Inflammatory macrophage treated with lipopolysaccharide for 4 hours (primary cell): ENCODE results near the gene SLC20A1.
"Not testable (repeated sequence)": the region's sequence is repeated elsewhere in the genome, so short reads cannot be mapped to it uniquely, and the experiment has no call there.

ENCODE experiments used
- DNase-seq: peaks from one replicate; pipeline ENCODE4 v3.0.0-alpha.2; 2020

Gene SLC20A1

DNA sequence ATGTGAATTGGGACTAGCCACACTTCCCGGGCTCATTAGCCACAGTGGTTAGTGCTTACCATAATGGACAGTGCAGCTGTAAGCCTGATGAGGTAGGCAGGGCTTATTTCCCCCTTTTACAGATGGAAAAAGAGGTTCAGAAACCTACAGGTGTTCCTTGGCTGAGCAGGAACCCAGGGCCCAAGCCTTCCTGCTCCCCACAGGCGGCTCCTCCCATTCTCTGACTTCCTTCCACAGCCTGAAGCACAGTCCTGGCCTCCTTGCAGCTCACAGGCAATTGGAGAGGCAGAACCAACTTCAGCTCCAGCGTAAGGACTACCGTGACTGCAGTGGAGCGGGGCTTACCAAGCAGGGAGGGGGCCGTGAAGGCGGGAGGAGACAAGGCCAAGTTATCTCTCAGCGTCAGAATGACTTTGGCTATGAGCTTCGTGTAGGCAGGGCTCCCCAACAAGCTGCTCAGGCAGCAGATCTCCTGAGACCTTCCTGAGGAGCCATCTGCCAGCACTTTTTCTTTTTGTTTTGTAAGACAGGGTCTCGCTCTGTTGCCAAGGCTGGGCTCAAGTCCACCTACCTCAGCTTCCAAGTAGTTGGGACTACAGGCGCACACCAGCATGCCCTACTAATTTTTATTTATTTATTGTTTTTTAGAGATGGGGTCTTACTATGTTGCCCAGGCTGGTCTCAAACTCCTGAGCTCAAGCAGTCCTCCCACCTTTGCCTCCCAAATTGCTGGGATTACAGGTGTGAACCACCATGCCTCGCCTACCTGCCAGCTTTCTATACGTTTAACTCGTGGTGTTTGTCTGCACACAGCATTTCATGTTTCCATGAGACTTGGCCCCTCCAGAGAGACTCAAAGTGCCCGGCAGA lies 40.8 kb downstream of the SLC20A1 start:
- no peak for DNase-seq

DNA sequence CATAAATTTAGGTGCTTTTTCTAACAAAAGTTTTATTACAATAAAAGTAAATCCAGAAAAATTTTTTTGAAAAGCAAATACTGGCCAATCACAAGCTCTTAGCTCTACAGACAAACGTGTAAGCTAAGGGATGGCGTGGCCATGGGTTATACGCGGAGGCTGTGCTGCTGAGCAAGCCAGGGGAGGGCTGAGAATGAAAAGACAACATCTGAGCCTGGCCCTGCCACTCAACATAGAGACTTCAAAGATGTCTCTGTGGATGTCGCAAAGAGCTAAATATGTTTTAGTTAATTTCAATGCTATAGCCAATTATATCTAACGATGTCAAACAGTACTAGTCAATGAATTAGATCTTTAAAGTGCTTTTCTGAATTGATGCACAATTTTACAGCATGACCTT lies 41.8 kb downstream of the SLC20A1 start:
- no peak for DNase-seq

- peak; percentile 44 for DNase-seq
Measured at GRCh38 chr2:112688086-112688880, 42.5 kb downstream of the SLC20A1 start.

GRCh38 chr2:112690853-112691401 lies 45.2 kb downstream of the SLC20A1 start:
- peak; percentile 94 for DNase-seq

- DNase-seq = peak; percentile 33
Measured at GRCh38 chr2:112691881-112692281, 46.1 kb downstream of the SLC20A1 start.

DNA sequence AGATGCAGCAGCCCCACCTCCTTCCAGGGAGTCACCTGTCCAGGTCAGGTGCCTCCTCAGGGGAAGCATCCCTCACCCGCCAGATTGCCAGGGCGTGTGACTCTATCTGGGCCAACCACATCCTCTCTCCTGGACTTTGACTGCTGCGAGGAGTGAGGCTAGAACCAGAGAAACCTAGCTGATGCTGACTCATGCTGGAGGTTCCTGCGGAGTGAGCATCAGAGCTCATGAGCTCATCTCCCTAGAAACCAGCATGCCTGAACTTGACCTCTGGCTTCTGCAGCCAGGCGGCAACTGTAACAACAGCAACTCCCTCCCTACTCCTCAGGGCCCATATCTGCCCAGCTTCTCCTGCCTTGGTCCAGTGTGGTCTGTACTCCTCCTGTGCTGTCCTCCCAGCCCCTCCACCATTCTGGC lies 46.8 kb downstream of the SLC20A1 start:
- peak; percentile 95 for DNase-seq

DNA sequence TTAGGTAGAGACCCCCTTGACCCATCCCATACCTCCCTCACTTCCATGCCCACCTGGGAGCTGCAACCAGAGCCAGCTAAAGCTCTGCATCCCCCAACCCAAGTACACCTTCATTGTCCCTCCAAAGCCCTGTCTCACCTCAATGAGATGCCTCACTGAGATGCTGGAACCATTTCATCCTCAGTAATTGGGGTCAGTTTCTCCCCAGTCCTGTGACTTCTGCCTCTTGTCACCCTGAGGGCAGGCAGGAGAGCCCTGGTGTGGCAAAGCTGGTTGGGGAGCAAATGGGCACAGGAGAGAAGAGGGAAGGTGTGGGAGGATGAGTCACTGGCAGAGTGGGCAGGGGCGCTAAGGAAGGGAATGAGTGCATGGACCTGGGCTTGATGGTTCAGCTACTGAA lies 47.2 kb downstream of the SLC20A1 start:
- peak; percentile 69 for DNase-seq

DNA sequence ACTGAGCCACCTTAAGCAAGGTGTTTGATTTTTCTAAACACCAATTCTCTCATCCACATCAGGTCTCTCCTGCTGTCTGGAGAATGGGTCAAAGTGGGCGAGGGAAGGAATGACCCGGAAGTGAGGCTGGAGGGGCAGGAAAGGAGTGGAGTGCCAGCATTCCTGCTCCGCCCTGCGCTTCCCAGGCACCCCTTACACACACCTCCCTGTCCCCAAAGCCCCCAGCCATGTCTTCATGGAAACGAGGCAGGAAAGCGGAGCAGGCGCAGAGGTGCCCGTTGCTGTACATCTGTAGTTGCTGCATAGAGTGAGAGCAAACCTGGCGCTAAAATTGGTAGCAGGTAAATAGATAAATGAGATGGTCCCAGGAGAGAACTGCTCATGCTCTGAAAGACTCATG lies 47.9 kb downstream of the SLC20A1 start:
- no peak for DNase-seq

DNA sequence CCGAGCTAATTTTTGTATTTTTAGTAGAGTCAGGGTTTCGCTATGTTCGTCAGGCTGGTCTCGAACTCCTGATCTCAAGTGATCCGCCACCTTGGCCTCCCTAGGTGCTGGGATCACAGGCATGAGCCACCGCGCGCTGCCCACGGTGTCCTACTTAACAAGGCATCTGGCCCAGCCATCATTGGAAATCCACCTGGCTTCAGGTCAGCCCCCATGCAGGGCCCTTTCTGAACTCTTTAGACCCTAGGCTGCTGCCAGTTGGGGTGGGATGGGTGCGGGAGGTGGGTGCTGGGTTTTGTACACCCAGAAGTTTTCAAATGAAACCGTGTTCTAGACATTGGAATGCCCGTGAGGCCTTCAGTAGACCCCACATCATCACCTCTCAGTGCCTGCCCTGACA lies 48.4 kb downstream of the SLC20A1 start:
- DNase-seq = no peak

DNA sequence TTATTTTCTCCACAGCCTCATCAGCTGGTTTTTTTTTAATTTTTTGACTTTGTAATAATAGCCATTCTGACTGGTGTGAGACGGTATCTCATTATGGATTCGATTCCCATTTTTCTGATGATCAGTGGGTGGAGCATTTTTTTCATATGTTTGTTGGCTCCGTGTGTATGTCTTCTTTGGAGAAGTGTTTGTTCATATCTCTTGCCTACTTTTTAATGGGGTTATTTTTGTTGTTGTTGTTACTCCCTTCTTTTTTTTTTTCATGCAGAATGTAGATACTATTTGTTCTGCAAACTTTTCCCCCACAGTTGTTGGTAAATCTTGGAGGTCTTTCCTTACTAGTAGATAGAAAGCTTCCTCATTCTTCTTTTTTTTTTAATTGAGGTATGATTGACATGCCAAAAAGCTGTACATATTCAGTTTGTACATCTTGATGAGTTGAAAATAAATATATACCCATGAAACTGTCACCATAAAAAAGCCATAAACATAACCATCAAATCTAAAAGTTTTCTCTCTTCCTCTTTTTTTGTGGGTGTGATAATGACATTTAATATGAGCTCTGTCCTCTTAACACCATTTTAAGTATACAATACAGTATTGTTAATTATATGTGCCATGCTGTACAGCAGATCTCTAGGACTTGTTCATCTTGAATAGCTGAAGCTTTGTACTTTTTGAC lies 53.2 kb downstream of the SLC20A1 start:
- DNase-seq = peak; percentile 30

DNA sequence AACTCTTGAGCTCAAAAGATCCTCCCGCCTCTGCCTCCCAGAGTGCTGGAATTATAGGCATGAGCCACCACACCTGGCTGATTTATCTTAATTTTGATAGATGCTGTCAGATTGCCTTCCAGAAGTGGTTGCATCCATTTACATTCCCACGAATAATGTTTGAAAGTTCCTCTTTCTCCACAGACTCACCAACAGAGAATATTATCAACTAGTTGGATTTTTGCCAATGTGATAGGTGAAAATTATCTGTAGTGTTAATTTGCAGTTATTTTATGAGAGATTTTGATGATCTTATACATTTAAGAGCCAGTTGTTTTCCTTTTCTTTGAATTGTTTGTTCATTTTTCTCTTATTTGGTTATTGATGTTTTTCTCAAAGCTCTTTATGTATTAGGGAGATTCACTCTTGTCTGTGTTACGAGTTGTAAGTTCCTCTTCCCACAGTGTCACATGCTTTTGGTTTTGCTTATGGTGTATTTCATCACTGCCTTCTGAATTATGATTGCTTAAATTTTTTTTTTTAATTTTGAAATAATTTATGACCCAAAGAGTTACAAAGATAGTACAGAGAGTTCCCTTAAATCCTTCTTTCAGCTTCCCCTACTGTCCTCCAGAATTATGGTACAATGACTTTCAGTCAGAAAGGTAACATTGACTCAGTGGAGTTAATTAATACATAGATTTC lies 54.4 kb downstream of the SLC20A1 start:
- peak; percentile 94 for DNase-seq

- peak; percentile 74 for DNase-seq
Measured at GRCh38 chr2:112701052-112701451, 55.3 kb downstream of the SLC20A1 start.

DNA sequence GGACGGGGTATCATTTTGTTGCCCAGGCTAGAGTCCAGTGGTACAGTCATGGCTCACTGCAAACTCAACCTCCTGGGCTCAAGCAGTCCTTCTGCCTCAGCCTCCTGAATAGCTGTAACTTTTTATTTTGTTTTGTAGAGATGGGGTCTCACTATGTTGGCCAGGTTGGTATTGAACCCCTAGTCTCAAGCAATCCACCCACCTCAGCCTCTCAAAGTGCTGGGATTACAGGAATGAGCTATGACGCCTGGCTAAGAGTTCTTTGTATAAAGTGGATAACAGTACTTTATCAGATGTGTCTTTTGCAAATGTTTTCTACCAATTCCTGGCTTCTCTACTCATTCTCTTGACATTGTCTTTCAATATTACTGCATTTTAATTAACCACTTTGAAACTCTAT lies 57.9 kb downstream of the SLC20A1 start:
- no peak for DNase-seq

DNA sequence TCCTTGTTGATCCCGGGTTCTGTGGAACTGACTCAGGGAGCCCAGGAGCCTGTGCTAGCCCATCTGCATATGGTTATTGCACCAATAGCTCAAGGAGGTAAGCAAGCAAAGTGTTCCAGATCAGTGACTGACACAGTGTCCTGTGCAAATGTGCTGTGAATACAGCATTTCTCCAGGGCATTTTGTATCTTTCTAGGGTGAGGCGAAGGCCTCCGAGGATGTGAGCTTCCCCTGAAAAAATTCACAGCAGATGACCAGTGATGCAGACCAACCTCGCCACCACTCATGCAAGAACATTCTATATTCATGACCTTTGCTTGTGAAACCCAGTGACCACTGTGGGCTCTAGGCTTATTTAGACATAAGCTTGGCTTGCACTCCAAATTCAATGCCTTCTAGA lies 59.8 kb downstream of the SLC20A1 start:
- no peak for DNase-seq

- DNase-seq = no peak
Measured at GRCh38 chr2:112706170-112706664, 60.5 kb downstream of the SLC20A1 start.

GRCh38 chr2:112706947-112707346 lies 61.2 kb downstream of the SLC20A1 start:
- DNase-seq = not testable (repeated sequence)

DNA sequence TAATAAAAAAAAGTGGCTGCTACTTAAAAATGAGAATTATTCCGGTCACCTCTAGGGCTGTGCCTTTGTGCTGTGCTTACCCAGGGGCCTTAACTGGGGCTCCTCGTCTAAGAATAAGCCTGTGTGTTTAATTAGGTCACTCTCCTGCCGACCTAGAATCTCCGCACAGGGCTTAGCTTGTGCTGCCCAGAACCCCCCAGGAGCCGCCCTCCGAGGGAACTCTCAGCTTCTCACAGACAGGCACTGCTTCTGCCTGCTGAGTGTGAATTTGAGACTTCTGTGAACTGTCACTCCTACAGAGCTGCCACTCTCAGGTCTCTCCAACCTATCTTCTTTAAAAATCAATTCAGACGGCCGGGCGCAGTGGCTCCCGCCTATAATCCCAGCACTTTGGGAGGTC lies 63.2 kb downstream of the SLC20A1 start:
- DNase-seq = no peak

DNA sequence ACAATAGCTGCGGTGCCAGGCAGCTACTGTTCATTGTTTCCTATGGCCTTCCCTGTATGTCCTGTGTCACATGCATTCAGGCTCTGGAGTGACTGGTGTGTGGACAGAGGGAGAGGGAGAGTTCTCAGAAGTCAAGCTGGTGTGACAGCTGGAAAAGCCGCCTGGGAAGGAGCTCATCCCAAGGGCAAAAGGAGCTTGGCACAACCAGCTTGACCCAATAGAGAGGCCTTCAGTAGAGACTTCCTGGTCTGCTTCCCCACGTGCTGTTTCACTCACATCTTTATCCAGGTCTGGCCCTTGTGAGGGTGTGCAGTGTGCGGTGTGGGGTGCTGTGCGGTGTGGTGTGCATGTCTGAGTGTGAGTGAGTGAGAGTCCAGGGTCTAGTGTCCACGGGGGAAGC lies 64.0 kb downstream of the SLC20A1 start:
- DNase-seq = no peak

DNA sequence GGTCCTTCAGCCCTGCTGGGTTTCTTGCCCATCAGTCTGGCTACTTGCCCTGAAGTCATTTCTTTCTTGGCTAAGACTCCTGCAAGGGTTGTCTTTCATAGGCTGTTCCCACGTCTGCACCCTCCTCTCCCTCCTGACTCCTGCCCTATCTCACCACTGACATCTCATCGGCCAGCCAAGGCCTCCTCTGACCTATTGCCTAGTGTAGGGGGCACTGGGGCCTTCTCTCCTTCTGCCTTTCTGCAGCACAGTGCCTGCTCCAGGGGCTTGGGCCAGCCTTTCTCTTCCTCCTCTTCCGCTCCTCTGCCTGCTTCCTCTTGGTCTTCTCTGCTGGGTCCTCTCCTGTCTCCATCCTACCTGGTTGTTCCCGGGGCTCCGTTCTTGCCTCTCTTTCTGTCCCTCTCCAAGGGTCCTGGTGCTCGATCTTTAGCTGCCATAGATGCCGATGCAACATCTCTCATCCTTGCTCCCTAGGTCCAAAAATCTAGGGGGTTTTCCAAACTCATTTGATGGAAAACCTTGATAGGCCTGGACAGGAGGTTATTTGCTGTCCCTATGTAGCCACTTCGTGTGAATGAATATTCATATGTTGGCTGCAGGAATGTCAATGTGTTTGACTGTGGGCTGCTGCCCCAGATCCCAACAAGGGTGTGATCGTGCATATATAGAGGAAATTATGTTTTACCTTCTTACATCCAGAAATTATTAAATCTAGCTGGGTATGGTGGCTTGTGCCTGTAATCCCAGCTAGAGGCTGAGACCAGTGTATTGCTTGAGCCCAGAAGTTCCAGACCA lies 65.4 kb downstream of the SLC20A1 start:
- DNase-seq = no peak

DNA sequence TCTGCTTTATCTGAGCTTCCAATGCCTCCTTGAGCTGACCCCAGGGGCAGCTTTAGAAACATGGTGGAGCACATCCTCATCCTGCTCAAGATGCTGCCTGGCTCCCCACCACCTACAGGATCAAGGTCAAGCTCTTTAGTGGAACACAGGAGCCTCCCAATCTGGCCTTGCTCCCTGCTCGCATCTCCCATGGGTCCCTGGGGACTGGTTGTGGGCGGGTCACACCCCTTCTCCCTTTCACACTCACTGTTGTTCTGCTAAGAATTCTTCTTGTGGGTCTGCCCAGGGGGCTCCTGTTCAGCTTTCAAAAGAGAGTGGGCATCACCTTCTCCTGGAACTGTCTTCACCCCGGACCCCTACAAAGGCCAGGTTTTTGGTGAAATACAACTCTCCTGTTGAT lies 66.7 kb downstream of the SLC20A1 start:
- DNase-seq = no peak

- DNase-seq = peak; percentile 91
Measured at GRCh38 chr2:112712903-112713584, 67.3 kb downstream of the SLC20A1 start.
